ENCODE results near the gene VIPR2. TPM values are rescaled to one million over a fixed set of nuclear protein-coding genes. Genes with fewer than 3 reads are reported as not detected.

VIPR2 gene
- total RNA-seq, 4 donors from 2014 or later = 9.3 to 16.6 (median 12.1) TPM

GRCh38 chr7:159157714-159158113 lies 13.0 kb upstream of the VIPR2 start:
- Histone ChIP-seq H3K9me3 (no peaks in the 10 kb centered on the region), H3K27ac (replicated peaks in 1 of 4) (no peak overlapping the region), H3K4me3 (no peak overlapping the region), H3K27me3 (peaks cover 0 to 7% (median 0%) of the 10 kb centered on the region in 4 donors), H3K36me3 (no peaks in the 10 kb centered on the region), H3K4me1 (no peaks in the 10 kb centered on the region)
- peak; percentile 47 for DNase-seq (ENCODE audit: extremely low spot score)
- TF ChIP-seq CTCF (IDR thresholded peaks at IDR 0.05) = no peak
- TF ChIP-seq POLR2AphosphoS5 (IDR thresholded peaks at IDR 0.05) = no peak
- no peak for TF ChIP-seq EP300 (IDR thresholded peaks at IDR 0.05)
- TF ChIP-seq POLR2A (IDR thresholded peaks at IDR 0.05; ENCODE audit: low read depth) = no peak
- intact Hi-C loops (cut with DNase I) = no loop called here
- 85% methylated on average over 11 of the region's 12 CpGs for WGBS

- Histone ChIP-seq H3K4me3 (no peak overlapping the region), H3K4me1 (no peaks in the 10 kb centered on the region), H3K9me3 (no peaks in the 10 kb centered on the region), H3K36me3 (no peaks in the 10 kb centered on the region), H3K27ac (replicated peaks in 1 of 4) (no peak overlapping the region), H3K27me3 (peaks cover 0 to 7% (median 0%) of the 10 kb centered on the region in 4 donors)
- intact Hi-C loops (cut with DNase I) = no loop called here
- peak; percentile 86 for DNase-seq (ENCODE audit: extremely low spot score)
- 88% methylated on average over 23 of the region's 23 CpGs for WGBS
- no peak for TF ChIP-seq POLR2A (IDR thresholded peaks at IDR 0.05; ENCODE audit: low read depth)
- TF ChIP-seq CTCF (IDR thresholded peaks at IDR 0.05) = no peak
- TF ChIP-seq POLR2AphosphoS5 (IDR thresholded peaks at IDR 0.05) = no peak
- no peak for TF ChIP-seq EP300 (IDR thresholded peaks at IDR 0.05)
Observed at GRCh38 chr7:159156436-159157245, 12.0 kb upstream of the VIPR2 start.

- H3K4me1 ChIP-seq = no peaks in the 10 kb centered on the region
- peaks cover 0 to 7% (median 0%) of the 10 kb centered on the region in 4 donors for H3K27me3 ChIP-seq
- H3K4me3 ChIP-seq = no peak overlapping the region
- intact Hi-C loops (cut with DNase I) = no loop called here
- H3K27ac ChIP-seq (replicated peaks in 1 of 4) = no peak overlapping the region
- DNase-seq (ENCODE audit: extremely low spot score) = no peak
- 78% methylated on average over 9 of the region's 9 CpGs for WGBS
- no peaks in the 10 kb centered on the region for H3K9me3 ChIP-seq
- H3K36me3 ChIP-seq = no peaks in the 10 kb centered on the region
- TF ChIP-seq CTCF (IDR thresholded peaks at IDR 0.05) (no peak), POLR2A (IDR thresholded peaks at IDR 0.05; ENCODE audit: low read depth) (no peak), POLR2AphosphoS5 (IDR thresholded peaks at IDR 0.05) (no peak), EP300 (IDR thresholded peaks at IDR 0.05) (no peak)
Observed at GRCh38 chr7:159155410-159155809, 10.7 kb upstream of the VIPR2 start.

DNA sequence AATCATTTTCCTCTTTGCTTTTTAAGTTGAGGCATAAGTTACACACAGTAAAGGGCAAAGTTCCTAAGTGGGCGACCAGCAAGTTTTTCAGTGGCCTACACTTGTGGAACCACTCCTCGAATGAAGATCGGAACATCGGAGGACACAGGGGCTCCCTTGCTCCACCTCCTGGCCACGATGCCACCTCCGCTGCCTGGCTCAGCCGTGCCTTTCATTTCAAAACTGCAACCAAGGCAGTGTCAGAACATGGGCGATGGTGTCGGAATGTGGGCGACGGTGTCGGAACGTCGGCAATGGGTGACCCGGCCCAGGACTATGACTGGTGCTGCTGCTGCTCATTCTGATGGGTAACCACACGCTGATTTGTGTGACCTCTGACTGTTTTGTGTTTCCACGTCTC lies 9.6 kb upstream of the VIPR2 start:
- 87% methylated on average over 17 of the region's 17 CpGs for WGBS
- Histone ChIP-seq H3K4me3 (no peak overlapping the region), H3K27me3 (peaks cover 0 to 14% (median 0%) of the 10 kb centered on the region in 4 donors), H3K4me1 (no peaks in the 10 kb centered on the region), H3K9me3 (no peaks in the 10 kb centered on the region), H3K27ac (replicated peaks in 1 of 4) (no peak overlapping the region), H3K36me3 (no peaks in the 10 kb centered on the region)
- TF ChIP-seq POLR2AphosphoS5 (IDR thresholded peaks at IDR 0.05) (no peak), POLR2A (IDR thresholded peaks at IDR 0.05; ENCODE audit: low read depth) (no peak), CTCF (IDR thresholded peaks at IDR 0.05) (no peak), EP300 (IDR thresholded peaks at IDR 0.05) (no peak)
- intact Hi-C loops (cut with DNase I) = no loop called here
- DNase-seq (ENCODE audit: extremely low spot score) = peak; percentile 77
